ENCODE measurements around the gene SMYD4. TPM values are rescaled to one million over a fixed set of nuclear protein-coding genes. Genes with fewer than 3 reads are reported as not detected.

Gene SMYD4
- total RNA-seq, 4 donors from 2014 or later, result 9.4 to 13.0 (median 10.0) TPM

GRCh38 chr17:1752425-1753262 is 77.1 kb downstream of the SMYD4 start:
- intact Hi-C loops (cut with DNase I; ENCODE audit: low total_unique reads), result no loop called here
- TF ChIP-seq CTCF (IDR thresholded peaks at IDR 0.05), result no peak
- no peak for TF ChIP-seq POLR2A (IDR thresholded peaks at IDR 0.05)
- H3K4me3 ChIP-seq (ENCODE audit: low read depth, poor library complexity, severe bottlenecking), result no peak overlapping the region
- WGBS, 2 donors, result 34 to 39% methylated on average over 16 to 18 of the region's 18 CpGs
- no peak for DNase-seq (ENCODE audit: low spot score in 2 of 2)

- intact Hi-C loops (cut with DNase I; ENCODE audit: low total_unique reads), result no loop called here
- 62 to 80% methylated on average over 9 of the region's 9 CpGs for WGBS, 2 donors
- TF ChIP-seq CTCF (IDR thresholded peaks at IDR 0.05) (no peak), POLR2A (IDR thresholded peaks at IDR 0.05) (no peak)
- no peak overlapping the region for H3K4me3 ChIP-seq (ENCODE audit: low read depth, poor library complexity, severe bottlenecking)
- DNase-seq (ENCODE audit: low spot score in 2 of 2), result no peak
These were observed 79.1 kb downstream of the SMYD4 start for GRCh38 chr17:1750628-1751027.

- peak; percentile 79 to 94 for DNase-seq (ENCODE audit: low spot score in 2 of 2)
- TF ChIP-seq POLR2A (IDR thresholded peaks at IDR 0.05), result no peak
- no peak for TF ChIP-seq CTCF (IDR thresholded peaks at IDR 0.05)
- WGBS, 2 donors, result 20 to 58% methylated on average over 11 to 21 of the region's 22 CpGs
- intact Hi-C loops (cut with DNase I; ENCODE audit: low total_unique reads), result no loop called here
- no peak overlapping the region for H3K4me3 ChIP-seq (ENCODE audit: low read depth, poor library complexity, severe bottlenecking)
These were observed 82.6 kb downstream of the SMYD4 start for GRCh38 chr17:1746975-1747543.

- intact Hi-C loops (cut with DNase I; ENCODE audit: low total_unique reads), result no loop called here
- no peak for TF ChIP-seq POLR2A (IDR thresholded peaks at IDR 0.05)
- no peak for TF ChIP-seq CTCF (IDR thresholded peaks at IDR 0.05)
- WGBS, 2 donors, result 87 to 91% methylated on average over 10 to 12 of the region's 12 CpGs
- H3K4me3 ChIP-seq (ENCODE audit: low read depth, poor library complexity, severe bottlenecking), result no peak overlapping the region
- DNase-seq (ENCODE audit: low spot score in 2 of 2), result no peak
These were observed 84.1 kb downstream of the SMYD4 start for GRCh38 chr17:1745513-1746020.

GRCh38 chr17:1744551-1745512 is 84.9 kb downstream of the SMYD4 start:
- 60 to 73% methylated on average over 29 of the region's 29 CpGs for WGBS, 2 donors
- intact Hi-C loops (cut with DNase I; ENCODE audit: low total_unique reads), result no loop called here
- H3K4me3 ChIP-seq (ENCODE audit: low read depth, poor library complexity, severe bottlenecking), result no peak overlapping the region
- no peak for DNase-seq (ENCODE audit: low spot score in 2 of 2)
- TF ChIP-seq POLR2A (IDR thresholded peaks at IDR 0.05) (no peak), CTCF (IDR thresholded peaks at IDR 0.05) (no peak)
